ENCODE data around the gene THOP1. TPM values are rescaled to one million over a fixed set of nuclear protein-coding genes. Genes with fewer than 3 reads are reported as not detected.
A peak's percentile ranks its signal among the peaks of the same experiment; 100 is the strongest.

THOP1 gene
- total RNA-seq, 1 donor = 70.0 TPM

DNA sequence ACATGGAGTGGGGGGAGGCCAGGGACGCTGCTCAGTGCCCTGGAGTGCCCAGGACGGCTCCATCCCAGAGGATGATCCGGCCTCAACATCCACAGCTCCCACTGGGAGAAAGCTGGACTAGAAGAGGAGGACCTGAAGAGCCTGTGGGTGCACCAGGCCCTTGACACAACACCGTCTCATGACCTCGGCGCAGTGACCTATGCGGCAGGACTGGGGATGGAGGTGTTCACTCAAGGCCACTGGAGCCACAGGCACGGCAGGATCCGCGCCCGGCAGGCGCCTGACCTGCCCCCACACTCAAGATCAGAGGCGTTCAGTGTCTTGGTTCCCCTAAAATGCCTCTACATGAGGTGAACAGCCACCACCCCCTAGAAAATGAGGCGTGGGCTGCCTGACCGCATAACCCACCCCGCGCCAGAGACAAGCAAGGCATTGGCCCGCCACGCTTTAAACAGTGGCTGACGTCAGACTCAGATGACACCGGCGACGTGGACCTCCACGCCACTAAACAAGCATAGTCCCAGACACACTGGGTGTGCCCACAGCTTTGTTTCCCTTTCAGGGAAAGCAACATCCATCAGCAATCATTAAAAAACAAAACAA is 10.2 kb upstream of the THOP1 start:
- no peak overlapping the region for H3K4me3 ChIP-seq (ENCODE audit: low read depth, low read length)

DNA sequence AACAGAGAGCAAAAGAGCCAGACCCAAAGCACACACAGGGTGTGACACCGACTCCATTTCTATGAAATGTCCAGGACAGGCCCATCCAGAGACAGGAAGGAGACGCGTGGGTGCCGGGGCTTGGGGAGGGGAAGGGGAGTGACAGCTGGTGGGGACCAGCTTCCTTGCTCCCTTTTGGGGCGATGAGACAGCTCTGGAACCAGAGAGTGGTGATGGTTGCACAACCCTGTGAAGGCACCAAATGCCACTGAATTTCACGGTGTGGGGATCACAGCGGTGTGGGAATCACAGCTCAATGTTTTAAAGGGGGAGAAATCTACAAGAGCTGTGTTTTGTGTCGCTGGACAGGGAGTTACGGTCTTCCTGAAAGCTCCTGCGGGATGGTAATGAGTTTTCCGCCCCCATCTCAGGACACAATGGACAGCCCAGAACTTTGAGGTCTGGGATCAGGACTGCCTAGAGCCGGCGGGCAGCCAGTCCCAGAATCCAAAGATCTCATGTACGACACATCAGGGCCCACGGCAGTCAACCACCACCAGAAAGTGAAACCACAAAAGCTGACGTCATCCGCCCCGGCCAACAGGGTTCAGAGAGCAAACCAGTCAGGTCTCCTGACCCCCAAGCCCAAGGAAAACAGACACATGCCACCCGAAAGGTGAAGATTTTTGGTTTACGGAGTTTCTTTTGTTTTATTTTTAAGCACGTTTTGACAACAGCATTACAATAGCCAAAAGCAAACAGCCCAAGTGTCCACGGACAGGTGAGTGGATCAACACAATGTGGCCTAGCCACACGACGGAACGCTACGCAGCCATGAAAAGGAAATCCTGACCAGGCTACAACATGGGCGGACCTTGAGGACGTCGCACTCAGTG is 9.5 kb upstream of the THOP1 start:
- no peak for DNase-seq (ENCODE audit: low read depth)
- H3K4me3 ChIP-seq (ENCODE audit: low read depth, low read length) = no peak overlapping the region

More for the DNA sequence above, 10.2 kb upstream of the THOP1 start:
- TF ChIP-seq, protein P1, sequence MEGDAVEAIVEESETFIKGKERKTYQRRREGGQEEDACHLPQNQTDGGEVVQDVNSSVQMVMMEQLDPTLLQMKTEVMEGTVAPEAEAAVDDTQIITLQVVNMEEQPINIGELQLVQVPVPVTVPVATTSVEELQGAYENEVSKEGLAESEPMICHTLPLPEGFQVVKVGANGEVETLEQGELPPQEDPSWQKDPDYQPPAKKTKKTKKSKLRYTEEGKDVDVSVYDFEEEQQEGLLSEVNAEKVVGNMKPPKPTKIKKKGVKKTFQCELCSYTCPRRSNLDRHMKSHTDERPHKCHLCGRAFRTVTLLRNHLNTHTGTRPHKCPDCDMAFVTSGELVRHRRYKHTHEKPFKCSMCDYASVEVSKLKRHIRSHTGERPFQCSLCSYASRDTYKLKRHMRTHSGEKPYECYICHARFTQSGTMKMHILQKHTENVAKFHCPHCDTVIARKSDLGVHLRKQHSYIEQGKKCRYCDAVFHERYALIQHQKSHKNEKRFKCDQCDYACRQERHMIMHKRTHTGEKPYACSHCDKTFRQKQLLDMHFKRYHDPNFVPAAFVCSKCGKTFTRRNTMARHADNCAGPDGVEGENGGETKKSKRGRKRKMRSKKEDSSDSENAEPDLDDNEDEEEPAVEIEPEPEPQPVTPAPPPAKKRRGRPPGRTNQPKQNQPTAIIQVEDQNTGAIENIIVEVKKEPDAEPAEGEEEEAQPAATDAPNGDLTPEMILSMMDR (IDR thresholded peaks at IDR 0.05; ENCODE audit: insufficient read depth, low read length) = no peak
- DNase-seq (ENCODE audit: low read depth) = no peak

DNA sequence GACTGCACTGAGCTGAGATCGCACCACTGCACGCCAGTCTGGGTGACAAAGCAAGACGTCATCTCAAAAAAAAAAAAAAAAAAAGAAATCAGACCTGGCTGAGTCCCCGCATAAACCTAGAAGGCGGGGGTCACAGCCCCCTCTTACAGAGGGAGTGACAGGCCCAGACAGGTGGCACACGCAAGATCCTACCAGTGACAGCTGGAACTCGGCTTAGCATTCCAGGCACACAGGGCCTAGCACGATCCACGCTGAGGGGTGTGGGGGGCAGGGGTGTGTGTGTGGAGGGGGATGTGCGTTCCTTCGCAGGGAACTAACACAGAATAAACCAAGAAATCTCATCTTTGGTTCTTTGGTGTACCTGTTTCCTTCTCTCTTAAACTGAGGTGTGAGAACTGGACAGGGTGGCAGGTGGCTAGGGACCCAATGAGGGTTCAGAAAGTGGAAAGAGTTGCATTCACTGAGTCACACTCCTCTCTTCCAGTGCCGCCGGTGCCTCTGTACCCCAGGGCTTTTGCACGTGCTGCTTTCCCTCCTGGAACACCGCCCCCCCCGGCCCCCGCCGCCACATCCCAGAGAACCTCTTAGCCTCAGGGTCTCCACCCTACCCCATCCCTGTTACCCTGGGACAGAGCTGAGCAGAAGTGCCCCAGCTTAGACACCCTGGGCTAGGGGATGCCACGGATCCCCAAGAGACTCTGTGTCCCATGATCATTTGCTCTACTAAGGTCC is 7.2 kb upstream of the THOP1 start:
- TF ChIP-seq, protein P1 (IDR thresholded peaks at IDR 0.05; ENCODE audit: insufficient read depth, low read length) = no peak
- H3K4me3 ChIP-seq (ENCODE audit: low read depth, low read length) = no peak overlapping the region
- DNase-seq (ENCODE audit: low read depth) = no peak

More for the DNA sequence above, 9.5 kb upstream of the THOP1 start:
- TF ChIP-seq, protein P1 (IDR thresholded peaks at IDR 0.05; ENCODE audit: insufficient read depth, low read length) = no peak

DNA sequence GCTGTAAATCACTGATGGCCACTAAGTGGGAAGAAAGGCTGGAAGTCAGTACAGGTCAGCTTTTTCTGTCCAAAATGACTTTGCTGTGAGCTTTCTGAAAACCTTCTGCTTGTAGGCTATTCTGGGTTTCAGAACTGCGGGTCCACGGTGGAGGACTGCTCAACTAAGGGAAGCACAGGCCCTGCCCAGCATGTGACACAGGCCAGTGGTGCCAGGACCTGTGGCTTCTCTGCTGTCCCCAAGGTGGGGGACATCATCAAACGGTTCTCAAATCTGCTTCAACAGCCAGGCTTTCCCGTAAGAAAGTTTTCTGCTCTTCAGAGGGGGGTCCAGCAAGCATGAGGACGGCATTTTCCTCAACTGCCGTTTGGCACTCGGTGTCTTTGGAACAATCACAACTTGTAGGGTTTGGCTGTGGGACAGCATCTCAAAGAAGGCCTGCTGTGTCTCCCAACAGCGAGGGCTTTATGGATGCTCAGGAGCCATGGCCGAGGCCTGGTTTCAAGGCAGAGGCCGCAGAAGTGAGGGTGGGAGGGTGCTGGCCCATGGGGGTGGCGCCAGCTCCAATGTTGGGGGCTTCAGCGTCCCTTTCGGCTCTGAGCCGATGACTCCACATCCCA is 6.1 kb upstream of the THOP1 start:
- no peak overlapping the region for H3K4me3 ChIP-seq (ENCODE audit: low read depth, low read length)
- TF ChIP-seq, protein P1 (IDR thresholded peaks at IDR 0.05; ENCODE audit: insufficient read depth, low read length) = no peak
- DNase-seq (ENCODE audit: low read depth) = no peak

DNA sequence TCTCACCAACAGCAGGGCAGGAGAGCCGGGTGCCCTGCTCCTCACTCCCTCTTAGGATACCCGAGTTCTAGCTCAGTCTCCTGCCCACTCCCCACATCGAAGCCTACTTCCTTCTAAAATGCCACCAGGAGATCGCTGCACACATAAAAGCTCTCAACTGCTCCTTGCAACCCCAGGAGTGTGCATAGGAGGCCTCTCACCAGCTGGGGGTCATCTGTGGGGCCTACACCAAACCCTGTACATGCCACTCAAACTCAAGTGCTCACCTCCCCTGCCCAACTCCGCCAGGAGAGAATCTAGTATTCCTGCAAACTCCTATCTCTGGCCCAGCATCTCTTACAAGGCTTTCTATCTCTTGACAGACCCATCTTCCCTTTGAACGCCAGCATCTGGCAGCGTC is 5.0 kb upstream of the THOP1 start:
- TF ChIP-seq, protein P1 (IDR thresholded peaks at IDR 0.05; ENCODE audit: insufficient read depth, low read length) = no peak
- no peak for DNase-seq (ENCODE audit: low read depth)
- H3K4me3 ChIP-seq (ENCODE audit: low read depth, low read length) = no peak overlapping the region

DNA sequence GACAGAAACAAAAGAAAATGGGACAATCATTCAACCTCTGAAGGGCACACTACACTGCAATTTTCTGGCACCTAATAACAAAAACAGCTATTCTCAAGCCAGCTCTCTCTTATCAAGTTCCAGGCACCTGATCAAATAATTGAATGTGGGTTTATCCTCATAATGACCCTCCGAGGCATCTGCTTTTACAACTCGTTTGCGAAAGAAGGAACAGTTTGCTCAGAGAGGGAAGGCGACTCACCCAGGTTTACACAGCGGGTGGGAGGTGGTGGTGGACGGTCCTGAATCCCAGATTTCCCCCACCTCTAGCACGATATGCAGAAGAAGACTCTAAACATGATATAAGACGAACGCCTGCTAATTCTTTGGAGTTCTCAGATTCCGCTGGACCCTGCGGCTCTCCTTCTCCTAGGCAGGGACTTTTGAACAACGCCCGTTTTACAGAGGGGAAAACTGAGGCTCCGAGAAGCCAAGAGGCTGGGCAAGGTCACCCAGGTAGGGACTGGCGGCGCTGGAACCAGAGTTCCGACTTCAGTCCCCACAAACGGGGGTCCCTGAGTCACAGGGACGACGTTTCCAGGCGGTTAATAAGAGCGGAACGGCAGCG is 2.9 kb upstream of the THOP1 start:
- TF ChIP-seq, protein P1 (IDR thresholded peaks at IDR 0.05; ENCODE audit: insufficient read depth, low read length) = no peak
- no peak for DNase-seq (ENCODE audit: low read depth)

More for the DNA sequence above, 2.9 kb upstream of the THOP1 start:
- H3K4me3 ChIP-seq (ENCODE audit: low read depth, low read length) = peak overlapping the region; percentile 79
